GM15510 (cell line): ENCODE results near the gene POLR2L.

Experiments
- POLR2A ChIP-seq: IDR thresholded peaks from 3 replicates; pipeline ENCODE4 v1.6.1; 2011; ENCODE audit warnings: borderline replicate concordance; ENCODE audit not compliant: insufficient read length; ENCODE audit errors: extremely low read depth

The POLR2L gene

GRCh38 chr11:853682-854448, 11.5 kb upstream of the POLR2L start:
- TF ChIP-seq POLR2A = no peak

- TF ChIP-seq POLR2A = no peak
These were observed 10.4 kb upstream of the POLR2L start for GRCh38 chr11:852762-853161.

GRCh38 chr11:850775-851763, 8.7 kb upstream of the POLR2L start:
- TF ChIP-seq POLR2A = no peak

GRCh38 chr11:849951-850774, 7.8 kb upstream of the POLR2L start:
- TF ChIP-seq POLR2A = no peak

- no peak for TF ChIP-seq POLR2A
These were observed 6.9 kb upstream of the POLR2L start for GRCh38 chr11:849104-849824.

GRCh38 chr11:848380-848931, 6.1 kb upstream of the POLR2L start:
- no peak for TF ChIP-seq POLR2A

- TF ChIP-seq POLR2A = no peak
These were observed 5.5 kb upstream of the POLR2L start for GRCh38 chr11:847876-848275.

- no peak for TF ChIP-seq POLR2A
These were observed 4.3 kb upstream of the POLR2L start for GRCh38 chr11:846496-847098.

GRCh38 chr11:845872-846495, 3.7 kb upstream of the POLR2L start:
- TF ChIP-seq POLR2A = no peak

GRCh38 chr11:844693-845644, 2.6 kb upstream of the POLR2L start:
- no peak for TF ChIP-seq POLR2A

- TF ChIP-seq POLR2A = no peak
These were observed 1.7 kb upstream of the POLR2L start for GRCh38 chr11:843818-844692.
